ENCODE data around the gene RTF2. TPM values are rescaled to one million over a fixed set of nuclear protein-coding genes. Genes with fewer than 3 reads are reported as not detected.

RTF2 gene
- total and polyA plus RNA-seq, 2 of the 4 experiments (the other 2 are of a cell fraction), result 102 to 109 TPM

DNA sequence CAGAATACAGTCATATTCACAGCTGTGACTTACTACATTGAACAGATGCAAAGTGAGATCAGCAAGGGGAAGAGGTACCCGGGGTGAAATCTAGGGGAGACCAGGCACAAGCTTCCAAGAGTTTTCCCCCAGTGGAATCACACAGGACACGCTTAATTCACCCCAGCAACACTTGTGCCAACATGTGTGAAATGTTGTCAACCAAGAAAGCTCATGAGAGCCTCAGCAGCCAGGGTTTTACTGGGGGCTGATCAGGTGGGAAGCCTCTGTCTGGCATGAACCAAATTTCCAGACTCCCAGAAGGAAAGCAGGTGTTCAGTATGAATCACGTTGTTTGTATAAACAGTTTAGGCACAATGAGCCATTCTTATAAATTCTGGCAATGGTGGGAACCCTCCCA is 6.9 kb upstream of the RTF2 start:
- H3K4ac ChIP-seq (ENCODE audit: low read depth, low read length), result no peak overlapping the region
- no peak overlapping the region for H4K5ac ChIP-seq (ENCODE audit: low read depth, low read length)
- no peaks in the 10 kb centered on the region for H4K20me1 ChIP-seq (ENCODE audit: insufficient read depth, low read length)
- in situ Hi-C loops (cut with MboI; ENCODE audit: low sequenced_read_pairs), result loop anchor here (5.0 kb wide), 1 partner anchor 64 kb away; no protein-coding TSS in a partner anchor
- no peak overlapping the region for H3K18ac ChIP-seq (ENCODE audit: low read depth, low read length)
- no peak overlapping the region for H4K8ac ChIP-seq (ENCODE audit: low read depth in 2 of 2, low read length in 2 of 2)
- intact Hi-C loops (cut with micrococcal nuclease), result no loop called here
- no CpG with 5 or more reads among the region's 3 CpGs for WGBS, 2 experiments (ENCODE audit: extremely low coverage in 2 of 2, insufficient read length in 1 of 2)
- H3K9me3 ChIP-seq (ENCODE audit: control insufficient read depth, insufficient read depth, low read length), result no peaks in the 10 kb centered on the region
- no TSS peak for BruUV-seq (replicated peaks)
- H4K91ac ChIP-seq (ENCODE audit: insufficient read depth, low read depth, low read length), result no peak overlapping the region
- CTCF ChIA-PET, result no interaction called here
- no peaks in the 10 kb centered on the region; the same call in 1 of the 2 replicates for H3K9me1 ChIP-seq (ENCODE audit: insufficient read depth, low read length)
- no peak overlapping the region for H3K27ac ChIP-seq (ENCODE audit: insufficient read depth, low read length)
- no peak overlapping the region for H3K14ac ChIP-seq (replicated peaks; ENCODE audit: low read depth, low read length)
- H3K79me1 ChIP-seq (ENCODE audit: low read depth in 1 of 2, low read length in 2 of 2), result no peaks in the 10 kb centered on the region
- no peak overlapping the region for H2BK5ac ChIP-seq (ENCODE audit: low read depth, low read length, poor library complexity, severe bottlenecking)
- H2AFZ ChIP-seq (replicated peaks; ENCODE audit: low read length, poor library complexity), result no peak overlapping the region
- no peak overlapping the region for H2AK9ac ChIP-seq (replicated peaks; ENCODE audit: low read depth, low read length, poor library complexity)
- H2AK5ac ChIP-seq (ENCODE audit: low read depth, low read length), result no peak overlapping the region
- no peak overlapping the region for H2BK120ac ChIP-seq (ENCODE audit: low read depth, low read length)
- DNase-seq (peak; percentile 31), ATAC-seq (ENCODE audit: low read depth) (no peak; the same call in 1 of the 2 replicates)
- peaks cover 14% of the 10 kb centered on the region; the same call in 1 of the 2 replicates for H3K36me3 ChIP-seq (ENCODE audit: control insufficient read depth, insufficient read depth, low read length)
- POLR2A ChIA-PET (ENCODE audit: unreplicated experiment), result no interaction called here
- H3K23ac ChIP-seq (ENCODE audit: low read depth, low read length), result no peak overlapping the region
- H3K4me1 ChIP-seq (ENCODE audit: control insufficient read depth, insufficient read depth, low read length), result no peaks in the 10 kb centered on the region
- no peak overlapping the region for H3K4me2 ChIP-seq (ENCODE audit: low read depth, low read length)
- no peak overlapping the region for H2BK20ac ChIP-seq (ENCODE audit: low read depth, low read length)
- no peak overlapping the region for H3K4me3 ChIP-seq (ENCODE audit: insufficient read depth, low read depth, low read length)
- H3K27me3 ChIP-seq (ENCODE audit: control insufficient read depth, insufficient read depth, low read length), result no peaks in the 10 kb centered on the region
- H2BK15ac ChIP-seq (ENCODE audit: low read depth, low read length), result no peak overlapping the region
- H3K56ac ChIP-seq (ENCODE audit: extremely low read depth, insufficient read depth, low read length), result no peak overlapping the region
- dilution Hi-C loops (cut with HindIII; ENCODE audit: low sequenced_read_pairs, unreplicated experiment), result no loop called here
- no peak overlapping the region for H3K9ac ChIP-seq (ENCODE audit: low read depth, low read length)
- TF ChIP-seq CEBPB (IDR thresholded peaks at IDR 0.05; ENCODE audit: low read depth, low read length) (no peak), FOS (IDR thresholded peaks at IDR 0.05; ENCODE audit: low read depth, low read length) (no peak), BHLHE40 (IDR thresholded peaks at IDR 0.05; ENCODE audit: low read depth, low read length) (no peak), MAZ (IDR thresholded peaks at IDR 0.05; ENCODE audit: borderline replicate concordance, low read depth, low read length) (no peak), NFE2L2 (IDR thresholded peaks at IDR 0.05; ENCODE audit: low read depth, low read length) (no peak), MXI1 (IDR thresholded peaks at IDR 0.05; ENCODE audit: borderline replicate concordance, low read depth, low read length) (no peak), RAD21 (IDR thresholded peaks at IDR 0.05; ENCODE audit: low read length) (no peak), RCOR1 (IDR thresholded peaks at IDR 0.05; ENCODE audit: insufficient replicate concordance, low read length) (no peak), SMC3 (IDR thresholded peaks at IDR 0.05; ENCODE audit: low read depth, low read length) (no peak)
- TF ChIP-seq, protein P1, sequence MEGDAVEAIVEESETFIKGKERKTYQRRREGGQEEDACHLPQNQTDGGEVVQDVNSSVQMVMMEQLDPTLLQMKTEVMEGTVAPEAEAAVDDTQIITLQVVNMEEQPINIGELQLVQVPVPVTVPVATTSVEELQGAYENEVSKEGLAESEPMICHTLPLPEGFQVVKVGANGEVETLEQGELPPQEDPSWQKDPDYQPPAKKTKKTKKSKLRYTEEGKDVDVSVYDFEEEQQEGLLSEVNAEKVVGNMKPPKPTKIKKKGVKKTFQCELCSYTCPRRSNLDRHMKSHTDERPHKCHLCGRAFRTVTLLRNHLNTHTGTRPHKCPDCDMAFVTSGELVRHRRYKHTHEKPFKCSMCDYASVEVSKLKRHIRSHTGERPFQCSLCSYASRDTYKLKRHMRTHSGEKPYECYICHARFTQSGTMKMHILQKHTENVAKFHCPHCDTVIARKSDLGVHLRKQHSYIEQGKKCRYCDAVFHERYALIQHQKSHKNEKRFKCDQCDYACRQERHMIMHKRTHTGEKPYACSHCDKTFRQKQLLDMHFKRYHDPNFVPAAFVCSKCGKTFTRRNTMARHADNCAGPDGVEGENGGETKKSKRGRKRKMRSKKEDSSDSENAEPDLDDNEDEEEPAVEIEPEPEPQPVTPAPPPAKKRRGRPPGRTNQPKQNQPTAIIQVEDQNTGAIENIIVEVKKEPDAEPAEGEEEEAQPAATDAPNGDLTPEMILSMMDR (conservative IDR thresholded peaks at IDR 0.05; ENCODE audit: low read depth, low read length), result no peak
- TF ChIP-seq, protein P2, sequence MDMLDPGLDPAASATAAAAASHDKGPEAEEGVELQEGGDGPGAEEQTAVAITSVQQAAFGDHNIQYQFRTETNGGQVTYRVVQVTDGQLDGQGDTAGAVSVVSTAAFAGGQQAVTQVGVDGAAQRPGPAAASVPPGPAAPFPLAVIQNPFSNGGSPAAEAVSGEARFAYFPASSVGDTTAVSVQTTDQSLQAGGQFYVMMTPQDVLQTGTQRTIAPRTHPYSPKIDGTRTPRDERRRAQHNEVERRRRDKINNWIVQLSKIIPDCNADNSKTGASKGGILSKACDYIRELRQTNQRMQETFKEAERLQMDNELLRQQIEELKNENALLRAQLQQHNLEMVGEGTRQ (IDR thresholded peaks at IDR 0.05; ENCODE audit: low read depth, low read length), result no peak
